Measurements from ENCODE around the gene GULP1.
"Not testable (repeated sequence)": the region's sequence is repeated elsewhere in the genome, so short reads cannot be mapped to it uniquely, and the experiment has no call there.

GULP1 gene

DNA sequence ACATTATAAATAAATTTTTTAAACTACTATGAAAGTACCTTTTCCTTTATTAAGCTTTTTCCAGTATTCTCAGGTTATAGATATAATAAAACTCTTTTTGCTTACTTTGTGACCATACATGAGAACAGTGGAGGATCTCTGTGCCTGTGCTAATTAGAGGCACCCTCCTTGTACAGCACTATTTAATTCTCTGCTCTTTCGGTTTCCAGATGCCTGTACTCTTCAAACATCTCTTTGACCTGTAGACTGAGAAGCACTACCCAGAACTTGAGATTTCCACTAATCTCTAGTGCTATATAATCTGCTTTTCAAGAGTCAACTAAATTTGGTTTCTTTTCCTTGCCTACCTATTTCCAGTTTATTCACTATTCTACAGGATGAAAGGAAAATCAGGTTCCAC lies 131.1 kb downstream of the GULP1 start:
- DNase-seq = no peak

DNA sequence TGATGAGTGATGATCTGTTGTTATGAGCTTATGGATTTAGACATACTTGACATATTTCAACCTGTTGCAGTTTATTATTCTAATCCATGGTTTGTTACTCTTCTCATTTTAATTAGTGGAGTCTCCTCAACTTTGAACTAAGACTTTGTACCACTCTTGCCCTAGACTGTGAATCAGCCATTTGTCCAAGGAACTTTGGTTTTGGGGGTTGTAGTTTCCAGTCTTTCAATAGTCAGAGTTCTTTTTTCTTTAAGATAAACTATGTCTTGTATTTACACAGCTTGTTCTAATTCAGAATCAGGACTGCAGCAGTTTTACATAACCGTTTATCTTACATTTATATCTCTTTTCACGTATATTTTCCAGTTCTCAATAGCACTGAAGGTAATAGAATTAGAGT lies 133.6 kb downstream of the GULP1 start:
- no peak for DNase-seq

GRCh38 chr2:188426121-188426520 lies 134.4 kb downstream of the GULP1 start:
- no peak for DNase-seq

DNA sequence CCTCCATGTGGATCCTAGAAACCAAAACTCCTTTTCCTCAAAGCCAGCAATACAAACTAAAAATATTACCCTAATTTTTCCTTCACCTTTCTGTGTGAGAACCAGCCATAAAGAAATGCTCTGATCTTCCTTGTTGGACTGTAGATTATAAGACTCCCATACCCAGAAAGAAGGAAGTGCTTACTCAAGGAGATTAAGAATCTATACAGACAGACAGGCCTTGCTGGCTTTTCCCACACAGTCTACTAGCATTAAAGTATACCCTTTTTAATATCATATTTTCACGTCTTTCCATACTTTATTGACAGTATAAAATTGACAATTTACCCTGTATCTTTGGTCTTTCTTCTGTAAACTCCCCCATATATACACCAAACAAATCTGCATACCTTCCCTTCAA lies 139.0 kb downstream of the GULP1 start:
- no peak for DNase-seq

GRCh38 chr2:188434018-188434417 lies 142.3 kb downstream of the GULP1 start:
- no peak for DNase-seq

DNA sequence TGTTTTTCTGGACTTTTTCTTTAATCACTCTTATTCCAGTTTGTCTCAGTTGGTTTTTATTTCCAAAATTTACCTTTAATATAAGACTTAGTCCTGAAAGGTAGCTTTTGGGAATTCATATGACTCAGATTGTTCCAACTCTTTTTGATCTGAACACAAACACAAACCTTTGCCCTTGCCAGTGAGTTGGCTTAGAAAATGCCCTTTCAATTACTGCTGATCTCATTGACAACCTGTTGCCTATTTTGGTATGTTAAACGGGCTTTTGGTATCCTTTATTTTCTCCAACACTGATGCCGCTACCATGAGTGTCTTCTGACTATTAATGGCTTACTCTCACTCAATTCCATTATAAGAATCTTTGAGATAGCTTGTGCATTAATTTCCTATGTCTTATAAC lies 143.4 kb downstream of the GULP1 start:
- DNase-seq = no peak

- no peak for DNase-seq
These were observed 145.9 kb downstream of the GULP1 start for GRCh38 chr2:188437537-188437936.

DNA sequence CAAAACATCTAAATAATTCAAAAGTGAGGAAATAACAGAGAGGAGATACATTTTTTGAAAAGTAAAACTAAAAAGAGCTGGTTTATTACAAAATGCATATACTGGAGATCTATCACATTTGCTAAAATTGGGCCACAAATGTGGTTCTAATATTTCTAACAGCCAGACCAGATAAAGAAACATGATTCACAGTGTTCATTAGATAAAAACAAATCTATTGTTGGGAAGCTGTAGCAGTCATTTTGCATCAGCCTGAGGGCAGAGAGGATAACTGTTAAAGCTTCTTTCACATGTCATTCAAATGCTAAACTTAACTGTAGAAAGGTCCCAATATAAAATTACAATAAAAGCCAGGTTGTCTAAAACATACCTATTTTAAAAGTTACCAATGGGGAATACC lies 148.3 kb downstream of the GULP1 start:
- DNase-seq = no peak

GRCh38 chr2:188440849-188441248 lies 149.2 kb downstream of the GULP1 start:
- no peak for DNase-seq

DNA sequence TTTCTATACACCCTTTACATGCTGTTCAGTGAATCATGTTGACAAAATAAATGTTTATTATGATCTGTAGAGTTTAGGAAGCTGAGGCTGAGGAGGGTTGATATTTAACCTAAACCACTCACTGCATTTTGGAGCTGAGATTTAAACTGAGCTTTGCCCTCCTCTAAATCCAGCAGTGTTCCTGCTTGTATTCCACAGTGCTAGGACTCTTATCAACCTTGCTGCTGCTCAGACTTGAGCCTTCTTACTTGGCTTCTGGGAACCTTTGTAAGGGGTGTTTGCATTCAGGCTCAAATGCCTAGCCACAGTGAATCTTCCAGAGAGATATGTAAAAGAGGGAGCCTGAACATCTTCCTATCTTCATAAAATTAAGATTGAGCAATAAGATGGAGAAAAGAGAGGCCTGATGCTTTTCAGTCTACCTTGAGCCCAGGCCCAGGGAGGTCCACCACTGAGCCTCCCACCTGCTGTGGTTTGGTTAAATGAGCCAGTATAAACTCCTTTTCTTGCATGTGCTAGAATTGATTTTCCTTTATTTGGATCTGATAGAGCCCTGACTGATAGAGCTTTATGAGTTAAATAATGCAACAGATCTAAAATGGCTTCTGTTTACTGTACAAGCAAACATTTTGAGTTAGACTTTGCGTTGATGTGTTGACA lies 149.7 kb downstream of the GULP1 start:
- DNase-seq = no peak

DNA sequence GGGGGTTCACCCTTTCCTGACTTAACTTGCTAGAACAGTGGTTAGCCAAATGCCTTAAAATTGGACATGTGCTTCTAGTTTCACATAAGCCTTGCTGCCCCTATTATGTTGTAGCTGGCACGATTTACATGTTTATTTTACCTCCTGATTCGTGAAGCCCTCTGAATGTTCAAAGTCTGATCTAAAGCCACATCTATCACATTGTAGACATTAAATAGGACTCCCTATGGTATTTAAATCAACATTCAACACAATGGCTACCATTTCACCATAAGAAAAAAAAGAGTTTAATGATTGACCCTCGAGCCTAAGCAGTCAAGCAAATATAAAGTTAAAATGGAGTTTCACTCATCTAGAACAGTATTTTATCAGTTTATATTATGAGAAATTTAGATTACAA lies 151.5 kb downstream of the GULP1 start:
- no peak for DNase-seq

GRCh38 chr2:188444106-188444835 lies 152.6 kb downstream of the GULP1 start:
- no peak for DNase-seq

- DNase-seq = no peak
These were observed 157.9 kb downstream of the GULP1 start for GRCh38 chr2:188449561-188449960.

DNA sequence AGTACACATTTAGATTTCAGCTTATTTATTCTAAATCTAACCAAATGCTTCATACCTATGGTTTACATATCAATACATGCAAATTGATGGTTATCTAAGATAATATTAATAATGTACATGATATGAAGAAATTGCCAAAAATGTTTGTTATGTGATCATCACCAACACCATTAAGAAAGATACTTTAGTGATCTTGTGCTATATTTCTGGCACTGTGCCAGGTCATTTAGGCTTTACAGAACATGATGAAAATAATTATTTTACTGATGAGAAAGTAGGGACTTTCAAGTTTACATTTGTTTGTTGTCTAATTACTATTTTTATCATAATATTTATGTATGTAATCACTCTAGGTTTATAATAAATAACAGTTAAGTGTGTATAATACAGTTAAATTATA lies 158.3 kb downstream of the GULP1 start:
- no peak for DNase-seq

DNA sequence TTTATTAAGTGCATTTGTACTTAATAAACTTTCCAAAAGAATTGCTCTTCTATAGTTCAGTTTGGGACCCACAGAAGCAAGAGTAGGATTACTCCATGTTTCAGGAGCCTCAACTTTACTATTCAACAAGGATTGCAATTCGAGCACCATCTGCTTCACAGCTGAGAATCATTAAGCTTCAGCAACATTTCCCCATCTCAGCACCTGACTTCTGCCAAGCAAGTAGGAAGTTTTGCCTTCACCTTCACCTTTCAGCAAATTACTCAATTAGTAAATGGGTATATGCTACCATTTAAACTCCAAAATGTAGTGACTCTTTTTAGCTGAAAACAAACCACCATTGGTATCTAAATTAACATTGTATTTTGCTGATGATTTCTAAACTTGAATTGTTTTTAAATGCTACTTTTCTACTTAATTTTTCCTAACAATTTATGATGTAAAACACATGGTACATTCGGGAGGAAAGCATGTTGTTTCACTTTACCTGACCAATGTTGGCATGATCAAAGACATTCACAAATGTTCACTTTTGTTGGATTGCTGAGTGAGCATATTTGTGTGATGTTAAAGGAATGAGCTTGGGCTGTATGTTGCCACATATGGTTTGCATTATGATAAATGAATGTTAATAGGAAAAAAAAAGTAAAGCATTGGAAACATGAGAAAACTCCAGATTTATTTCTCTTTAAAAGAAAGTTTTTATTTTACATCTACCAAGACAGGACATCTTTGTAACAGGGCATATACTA lies 159.2 kb downstream of the GULP1 start:
- DNase-seq = no peak

GRCh38 chr2:188452084-188452483 lies 160.4 kb downstream of the GULP1 start:
- DNase-seq = no peak

DNA sequence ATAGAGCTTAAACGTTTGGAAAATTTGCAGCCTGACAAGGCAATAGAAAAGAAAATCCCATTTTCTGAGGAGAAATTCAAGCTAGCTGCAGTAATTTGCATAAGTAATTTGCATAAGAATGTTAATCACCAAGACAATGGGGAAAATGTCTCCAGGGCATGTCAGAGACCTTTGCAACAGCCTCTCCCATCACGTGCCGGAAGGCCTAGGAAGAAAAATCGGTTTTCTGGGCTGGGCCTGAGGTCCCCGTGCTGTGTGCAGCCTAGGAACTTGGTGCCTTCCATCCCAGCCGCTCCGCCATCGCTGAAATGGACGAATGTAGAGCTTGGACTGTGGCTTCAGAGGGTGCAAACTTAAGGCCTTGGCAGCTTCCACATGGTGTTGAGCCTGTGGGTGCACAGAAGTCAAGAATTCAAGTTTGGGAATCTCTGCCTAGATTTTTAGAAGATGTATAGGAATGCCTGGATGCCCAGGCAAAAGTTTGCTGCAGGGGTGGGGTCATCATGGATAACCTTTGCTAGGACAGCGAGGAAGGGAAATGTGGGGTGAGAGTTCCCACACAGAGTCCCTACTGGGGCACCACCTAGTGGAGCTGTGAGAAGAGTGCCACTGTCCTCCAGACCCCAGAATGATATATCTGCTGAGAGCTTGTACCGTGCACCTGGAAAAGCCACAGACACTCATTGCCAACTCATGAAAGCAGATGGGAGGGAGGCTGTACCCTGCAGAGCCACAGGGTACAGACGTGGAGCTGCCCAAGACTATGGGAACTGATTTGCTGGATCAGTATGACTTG lies 164.6 kb downstream of the GULP1 start:
- DNase-seq = no peak

DNA sequence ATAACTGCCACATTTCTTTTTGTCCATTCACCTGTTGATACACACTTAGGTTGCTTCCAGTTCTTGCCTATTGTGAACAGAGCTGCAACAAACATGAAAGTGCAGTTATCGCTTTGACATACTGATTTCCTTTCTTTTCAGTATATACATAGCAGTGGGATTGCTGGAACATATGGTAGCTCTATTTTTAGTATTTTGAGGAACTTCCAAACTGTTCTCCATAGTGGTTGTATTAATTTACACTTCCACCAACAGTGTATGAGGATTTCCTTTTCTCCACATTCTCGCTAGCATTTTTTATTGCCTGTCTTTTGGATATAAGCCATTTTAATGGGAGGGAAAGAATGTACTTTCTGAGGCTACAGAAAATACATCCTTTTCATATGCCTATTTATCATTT lies 167.4 kb downstream of the GULP1 start:
- no peak for DNase-seq

DNA sequence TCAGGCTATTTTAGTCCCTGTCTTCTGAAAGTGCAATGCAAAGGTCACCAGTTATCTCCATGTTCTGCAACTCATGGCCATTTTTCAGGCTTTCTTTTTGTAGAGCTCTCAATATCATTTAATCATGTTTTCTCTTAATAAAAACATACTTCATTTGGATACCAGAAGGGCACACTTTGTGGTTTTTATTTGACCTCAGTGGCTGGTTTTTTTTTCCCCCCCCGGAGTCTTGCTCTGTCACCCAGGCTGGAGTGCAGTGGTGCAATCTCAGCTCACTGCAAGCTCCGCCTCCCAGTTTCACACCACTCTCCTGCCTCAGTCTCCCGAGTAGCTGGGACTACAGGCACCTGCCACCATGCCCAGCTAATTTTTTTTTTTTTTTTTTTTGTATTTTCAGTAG lies 174.4 kb downstream of the GULP1 start:
- DNase-seq = not testable (repeated sequence)

- DNase-seq = no peak
These were observed 175.1 kb downstream of the GULP1 start for GRCh38 chr2:188466761-188467160.

- DNase-seq = no peak
These were observed 179.5 kb downstream of the GULP1 start for GRCh38 chr2:188471166-188471565.

- DNase-seq = no peak
These were observed 181.6 kb downstream of the GULP1 start for GRCh38 chr2:188473306-188473705.

DNA sequence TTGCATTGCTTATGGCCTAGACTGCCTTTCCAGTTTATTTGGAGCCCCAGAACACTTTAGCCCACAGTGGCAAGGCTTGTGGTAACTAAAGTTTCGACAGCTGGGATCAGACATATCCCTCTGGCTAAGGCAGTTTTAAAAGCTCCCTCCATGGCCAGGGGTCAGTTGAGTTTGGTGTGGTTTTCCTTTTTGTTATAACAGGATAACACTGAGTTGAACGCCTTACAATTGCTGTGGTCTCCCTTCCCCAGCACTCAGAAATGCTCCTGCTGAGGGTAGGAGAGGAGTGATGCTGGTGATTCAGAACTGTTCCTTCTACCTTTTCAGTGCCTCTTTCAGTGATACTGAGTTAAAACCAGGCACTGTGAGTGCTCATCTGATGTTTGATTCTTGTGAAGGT lies 182.6 kb downstream of the GULP1 start:
- no peak for DNase-seq

Measured in right kidney (tissue), 1 donor.